B cell (primary cell): ENCODE results near the gene C19orf53.

Experiments
- CTCF ChIP-seq: fragments of 200-600 bp; IDR thresholded peaks from one replicate; pipeline ENCODE4 v1.8.0; 2022; ENCODE audit warnings: antibody characterized with exemption, mild to moderate bottlenecking
- EZH2 ChIP-seq: IDR thresholded peaks from 2 replicates; pipeline ENCODE4 v1.6.1; 2012; ENCODE audit warnings: borderline replicate concordance, low read depth, mild to moderate bottlenecking, moderate library complexity, low read length; ENCODE audit not compliant: insufficient read depth, poor library complexity, severe bottlenecking

DNA sequence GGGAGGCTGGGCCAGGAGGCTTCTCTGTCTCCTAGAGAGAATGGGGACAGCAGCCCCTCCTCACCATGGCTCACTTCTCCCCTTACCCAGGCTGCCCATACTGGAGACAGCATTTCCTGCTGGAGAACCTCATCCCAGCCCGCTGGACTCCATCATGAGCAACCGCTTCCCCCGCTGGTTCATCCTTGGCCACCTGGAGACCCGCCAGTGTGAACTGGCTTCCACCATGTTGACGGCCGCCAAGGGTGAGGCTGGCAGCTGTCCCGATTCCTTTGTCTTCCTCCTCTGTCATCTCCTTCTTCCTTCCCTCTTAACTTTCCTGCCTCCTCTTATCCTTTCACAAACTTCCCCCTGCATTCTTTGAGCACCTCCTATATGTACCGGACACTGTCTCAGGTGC, 49.0 kb downstream of the C19orf53 start:
- TF ChIP-seq CTCF: no peak
- TF ChIP-seq EZH2: no peak
